SK-N-SH (cell line): ENCODE results near the gene PNPLA8. TPM values are rescaled to one million over a fixed set of nuclear protein-coding genes. Genes with fewer than 3 reads are reported as not detected.

Experiments
- CTCF ChIA-PET: fragments of 300-600, 350-600 bp; formaldehyde crosslinking; extraction: SDS; loops from one replicate; lab custom pipeline; 2021; lab: Yijun Ruan, JAX
- POLR2A ChIA-PET: fragments of 350-600 bp; sonication (Branson Sonifier 250); formaldehyde crosslinking; extraction: SDS; loops from one replicate; lab custom pipeline; 2020; ENCODE audit warnings: antibody characterized with exemption, inconsistent platforms; lab: Yijun Ruan, JAX
- DNase-seq: peaks from one replicate; pipeline ENCODE4 v3.0.0; 2012
- H2AFZ ChIP-seq: fragments of 200-600 bp; sonication (generic); 2 replicates; pipeline ENCODE4 v1.8.1; 2016; ENCODE audit warnings: antibody characterized with exemption, mild to moderate bottlenecking, low read depth
- H3F3A ChIP-seq: fragments of 200-600 bp; sonication (generic); replicated peaks from 2 replicates; pipeline ENCODE3; 2016; ENCODE audit warnings: antibody characterized with exemption, mild to moderate bottlenecking; ENCODE audit not compliant: insufficient read depth
- H3K27ac ChIP-seq, 2 experiments: fragments of 200-500 bp in 1 of 2; fragments of 200-600 bp in 1 of 2; sonication (Bioruptor generic) in 1 of 2; sonication (generic), shearing (Covaris generic) in 1 of 2; 2 replicates each; pipeline versions ENCODE4 v1.5.1 to v1.6.1; 2014 to 2016; ENCODE audit warnings: low read depth in 2 of 2, inconsistent platforms in 1 of 2, low read length in 1 of 2, mild to moderate bottlenecking in 1 of 2, mixed read lengths in 1 of 2
- H3K27me3 ChIP-seq: fragments of 200-600 bp; sonication (generic), shearing (Covaris generic); 2 replicates; pipeline ENCODE4 v1.6.1; 2016; ENCODE audit warnings: mixed run types; ENCODE audit not compliant: insufficient read depth
- H3K36me3 ChIP-seq, 2 experiments: fragments of 200-500 bp in 1 of 2; fragments of 200-600 bp in 1 of 2; sonication (Bioruptor generic) in 1 of 2; sonication (generic) in 1 of 2; replicated peaks in 1 of 2; 2 replicates each; pipeline versions ENCODE3 to v1.5.1; 2014 to 2016; ENCODE audit warnings: low read length in 1 of 2, mild to moderate bottlenecking in 1 of 2; ENCODE audit not compliant: insufficient read depth in 2 of 2, control insufficient read depth in 1 of 2
- H3K4me1 ChIP-seq, 2 experiments: fragments of 200-500 bp in 1 of 2; fragments of 200-600 bp in 1 of 2; sonication (Bioruptor generic) in 1 of 2; sonication (generic), shearing (Covaris generic) in 1 of 2; 2 replicates each; pipeline versions ENCODE4 v1.5.1 to v1.6.1; 2014 to 2016; ENCODE audit warnings: low read depth in 1 of 2, low read length in 1 of 2, mixed run types in 1 of 2; ENCODE audit not compliant: insufficient read depth in 2 of 2, control insufficient read depth in 1 of 2
- H3K4me2 ChIP-seq: fragments of 200-600 bp; sonication (generic), shearing (Covaris generic); 2 replicates; pipeline ENCODE4 v1.6.1; 2017; ENCODE audit warnings: mixed run types
- H3K4me3 ChIP-seq, 2 experiments: fragments of 200-500 bp in 1 of 2; fragments of 200-600 bp in 1 of 2; sonication (Bioruptor generic) in 1 of 2; sonication (generic), shearing (Covaris generic) in 1 of 2; 2 replicates each; pipeline versions ENCODE4 v1.5.1 to v1.8.1; 2014 to 2016; ENCODE audit warnings: low read depth in 2 of 2, inconsistent platforms in 1 of 2, low read length in 1 of 2, mild to moderate bottlenecking in 1 of 2, mixed read lengths in 1 of 2, moderate library complexity in 1 of 2
- H3K79me2 ChIP-seq: fragments of 200-600 bp; sonication (generic); 2 replicates; pipeline ENCODE4 v1.8.1; 2017; ENCODE audit warnings: mild to moderate bottlenecking; ENCODE audit not compliant: insufficient read depth
- H3K9ac ChIP-seq: fragments of 200-600 bp; sonication (generic); 2 replicates; pipeline ENCODE4 v1.6.1; 2017; ENCODE audit warnings: mixed run types
- H3K9me2 ChIP-seq: fragments of 200-600 bp; sonication (generic); 2 replicates; pipeline ENCODE4 v1.6.1; 2017; ENCODE audit warnings: mixed run types
- H3K9me3 ChIP-seq: fragments of 200-600 bp; sonication (generic); 2 replicates; pipeline ENCODE4 v1.6.1; 2017; ENCODE audit warnings: mixed run types, mild to moderate bottlenecking, moderate library complexity
- H4K20me1 ChIP-seq: fragments of 200-600 bp; sonication (generic); 2 replicates; pipeline ENCODE4 v1.6.1; 2017; ENCODE audit warnings: mild to moderate bottlenecking, mixed run types; ENCODE audit not compliant: insufficient read depth
- CHD2 ChIP-seq: fragments of 150-350 bp; IDR thresholded peaks from 2 replicates; pipeline ENCODE4 v1.6.1; 2018; ENCODE audit warnings: low read length; ENCODE audit not compliant: partially characterized antibody
- ELF1 ChIP-seq: IDR thresholded peaks from 2 replicates; pipeline ENCODE4 v1.4.0; 2012
- EP300 ChIP-seq, 2 experiments: IDR thresholded peaks; 2 replicates each; pipeline versions ENCODE4 v1.4.0 to v1.6.1; 2012; ENCODE audit warnings: borderline replicate concordance in 1 of 2, low read depth in 1 of 2, low read length in 1 of 2
- EZH2phosphoT487 ChIP-seq: fragments of 200-600 bp; sonication (generic); IDR thresholded peaks from 2 replicates; pipeline ENCODE4 v1.6.1; 2017; ENCODE audit warnings: low read depth, mixed run types, mild to moderate bottlenecking, antibody characterized with exemption, moderate library complexity, borderline replicate concordance
- FOSL2 ChIP-seq: IDR thresholded peaks from 2 replicates; pipeline ENCODE4 v1.4.0; 2012; ENCODE audit warnings: low read depth, mild to moderate bottlenecking, moderate library complexity, borderline replicate concordance
- FOXJ3 ChIP-seq: sonication (generic); formaldehyde crosslinking; IDR thresholded peaks from 2 replicates; pipeline ENCODE4 v1.5.1; 2020; ENCODE audit warnings: mild to moderate bottlenecking, missing genetic modification reagents
- GABPA ChIP-seq: IDR thresholded peaks from 2 replicates; pipeline ENCODE4 v1.4.0; 2012; ENCODE audit warnings: low read depth, mild to moderate bottlenecking
- GATA2 ChIP-seq: sonication (generic); formaldehyde crosslinking; IDR thresholded peaks from 2 replicates; pipeline ENCODE4 v1.5.0; 2020; ENCODE audit warnings: mild to moderate bottlenecking, missing genetic modification reagents
- MEF2A ChIP-seq: IDR thresholded peaks from 2 replicates; pipeline ENCODE4 v1.4.0; 2012; ENCODE audit warnings: low read depth, borderline replicate concordance
- MXI1 ChIP-seq: IDR thresholded peaks from 2 replicates; pipeline ENCODE4 v1.6.1; 2012; ENCODE audit warnings: mild to moderate bottlenecking, low read depth, low read length, improper control_type of control experiment
- POLR2AphosphoS5 ChIP-seq: IDR thresholded peaks from 2 replicates; pipeline ENCODE4 v1.6.1; 2012; ENCODE audit warnings: low read depth, low read length
- RAD21 ChIP-seq: IDR thresholded peaks from 2 replicates; pipeline ENCODE4 v1.6.1; 2012; ENCODE audit warnings: mild to moderate bottlenecking, low read length
- RCOR1 ChIP-seq: fragments of 150-350 bp; IDR thresholded peaks from 2 replicates; pipeline ENCODE4 v1.6.1; 2017; ENCODE audit warnings: antibody characterized with exemption, low read length
- SIN3A ChIP-seq: IDR thresholded peaks from 2 replicates; pipeline ENCODE4 v1.6.1; 2012; ENCODE audit warnings: low read depth, mild to moderate bottlenecking, low read length, moderate library complexity, borderline replicate concordance
- TCF12 ChIP-seq: IDR thresholded peaks from 2 replicates; pipeline ENCODE4 v1.4.0; 2012
- WGBS: methylation state at CpG from one replicate; pipeline ENCODE4 v1.1.6; 2017; ENCODE audit warnings: low lambda C conversion rate; 5-methylcytosine and 5-hydroxymethylcytosine counted together
- polyA plus RNA-seq, 3 experiments: library from polyadenylated mRNA; depleted of rRNA; stranded (reverse); fragments of >200 nt; gene quantifications; 2 replicates each; pipeline ENCODE4 v1.2.3, GENCODE V29; 2012
- TF ChIP-seq, protein P1 (sequence below): fragments of 150-350 bp; IDR thresholded peaks from 2 replicates; pipeline ENCODE4 v1.6.1; 2016; ENCODE audit warnings: mild to moderate bottlenecking, low read depth, low read length
- TF ChIP-seq, protein P2 (sequence below): IDR thresholded peaks from 2 replicates; pipeline ENCODE4 v1.4.0; 2012; ENCODE audit warnings: low read depth, borderline replicate concordance
- TF ChIP-seq, protein P3 (sequence below): IDR thresholded peaks from 2 replicates; pipeline ENCODE4 v1.4.0; 2012; ENCODE audit warnings: low read depth, borderline replicate concordance
- TF ChIP-seq, protein P4 (sequence below): IDR thresholded peaks from 2 replicates; pipeline ENCODE4 v1.6.1; 2012; ENCODE audit warnings: mild to moderate bottlenecking, low read depth, low read length, moderate library complexity
- TF ChIP-seq, protein P5 (sequence below): fragments of 150-350 bp; IDR thresholded peaks from 2 replicates; pipeline ENCODE4 v1.6.1; 2017; ENCODE audit warnings: antibody characterized with exemption, low read length, low read depth, borderline replicate concordance
- TF ChIP-seq, protein P6 (sequence below): IDR thresholded peaks from 2 replicates; pipeline ENCODE4 v1.4.0; 2012; ENCODE audit warnings: low read depth

Gene PNPLA8
- polyA plus RNA-seq, 1 of the 3 experiments (the other 2 are of a cell fraction): 7.2 TPM

DNA sequence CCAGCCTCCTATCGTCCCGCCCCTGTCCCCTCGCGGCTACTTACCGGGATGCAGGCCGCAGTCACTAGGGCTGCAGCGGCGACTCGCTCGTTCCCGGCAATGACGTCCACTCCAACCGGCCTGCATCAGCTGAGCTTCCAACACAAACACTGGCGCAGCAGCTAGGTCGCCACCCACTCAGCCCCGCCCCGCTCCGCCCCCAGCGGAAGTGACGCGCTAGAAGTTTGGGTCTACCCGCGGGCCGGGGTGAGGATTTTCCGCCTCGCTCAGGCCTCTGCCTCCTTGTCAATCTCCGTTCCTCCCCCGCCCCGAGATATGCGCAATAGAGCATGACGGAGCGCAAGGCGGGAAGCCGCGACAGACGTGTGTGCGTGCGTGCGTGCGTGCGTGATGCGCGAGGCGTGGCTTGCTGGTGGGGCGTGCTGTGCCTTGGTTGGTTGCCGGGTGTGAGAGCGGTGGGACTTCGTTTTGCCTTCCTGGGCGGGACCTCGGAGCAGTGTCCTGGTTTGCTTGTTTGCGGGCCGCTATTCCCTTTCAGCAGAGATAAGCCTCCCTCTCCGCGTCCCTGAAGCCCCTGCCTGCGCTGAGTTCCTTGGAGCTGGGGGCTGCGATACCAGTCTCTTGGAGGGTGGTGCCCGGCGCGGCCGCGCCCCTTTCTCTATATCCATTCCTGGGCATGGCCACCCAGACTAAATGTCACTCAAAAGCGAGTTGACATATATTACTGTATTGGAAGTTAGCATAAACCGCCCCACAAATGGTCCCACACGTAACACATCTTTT is at the start of gene PNPLA8 (continued):
- TF ChIP-seq, protein P1, sequence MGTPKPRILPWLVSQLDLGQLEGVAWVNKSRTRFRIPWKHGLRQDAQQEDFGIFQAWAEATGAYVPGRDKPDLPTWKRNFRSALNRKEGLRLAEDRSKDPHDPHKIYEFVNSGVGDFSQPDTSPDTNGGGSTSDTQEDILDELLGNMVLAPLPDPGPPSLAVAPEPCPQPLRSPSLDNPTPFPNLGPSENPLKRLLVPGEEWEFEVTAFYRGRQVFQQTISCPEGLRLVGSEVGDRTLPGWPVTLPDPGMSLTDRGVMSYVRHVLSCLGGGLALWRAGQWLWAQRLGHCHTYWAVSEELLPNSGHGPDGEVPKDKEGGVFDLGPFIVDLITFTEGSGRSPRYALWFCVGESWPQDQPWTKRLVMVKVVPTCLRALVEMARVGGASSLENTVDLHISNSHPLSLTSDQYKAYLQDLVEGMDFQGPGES: peak; percentile 24; the same call in 1 of the 2 replicates
- TF ChIP-seq MEF2A: no peak
- TF ChIP-seq MXI1: peak; percentile 86
- TF ChIP-seq RAD21: 0 out of 2 replicates have a peak, but pooled peaks have one; percentile 13
- TF ChIP-seq, protein P2, sequence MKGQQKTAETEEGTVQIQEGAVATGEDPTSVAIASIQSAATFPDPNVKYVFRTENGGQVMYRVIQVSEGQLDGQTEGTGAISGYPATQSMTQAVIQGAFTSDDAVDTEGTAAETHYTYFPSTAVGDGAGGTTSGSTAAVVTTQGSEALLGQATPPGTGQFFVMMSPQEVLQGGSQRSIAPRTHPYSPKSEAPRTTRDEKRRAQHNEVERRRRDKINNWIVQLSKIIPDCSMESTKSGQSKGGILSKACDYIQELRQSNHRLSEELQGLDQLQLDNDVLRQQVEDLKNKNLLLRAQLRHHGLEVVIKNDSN: peak; percentile 47; the same call in 1 of the 2 replicates
- TF ChIP-seq GABPA: peak; percentile 85
- TF ChIP-seq TCF12: no peak
- TF ChIP-seq POLR2AphosphoS5: peak; percentile 74
- peak; percentile 66 for TF ChIP-seq ELF1
- peak; percentile 11; the same call in 1 of the 2 replicates for TF ChIP-seq RCOR1
- peak in 1 of 2 experiments; percentile 31; a peak in 1 of 4 replicates for TF ChIP-seq EP300 (IDR thresholded peaks at IDR 0.05; ENCODE audit: borderline replicate concordance in 1 of 2, low read depth in 1 of 2, low read length in 1 of 2)
- TF ChIP-seq FOXJ3 (CRISPR knock-in tag): no peak
- TF ChIP-seq SIN3A: peak; percentile 95
- no peak for TF ChIP-seq EZH2phosphoT487

DNA sequence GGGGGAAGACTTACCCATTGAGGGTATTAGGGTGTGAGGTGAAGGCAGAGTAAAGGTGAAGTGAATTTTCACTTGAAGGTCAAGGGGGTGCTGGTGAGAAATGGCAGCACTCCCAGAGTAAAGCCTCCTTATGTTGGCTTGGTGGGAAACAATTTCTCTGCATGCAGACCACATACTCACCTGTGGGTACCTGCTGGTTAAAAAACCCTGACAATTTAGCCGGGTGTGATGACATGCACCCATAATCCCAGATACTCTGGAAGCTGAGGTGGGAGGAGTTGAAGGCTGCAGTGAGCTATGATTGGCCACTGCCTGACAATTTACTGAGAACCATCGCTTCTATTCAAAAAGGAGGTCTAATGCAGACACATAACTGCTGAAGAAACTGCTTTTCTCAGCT is 49.2 kb upstream of the PNPLA8 start:
- WGBS: 100% methylated on average over 2 of the region's 2 CpGs
- H3K9ac ChIP-seq: no peak overlapping the region
- H3K9me3 ChIP-seq: no peaks in the 10 kb centered on the region
- H2AFZ ChIP-seq: no peak overlapping the region
- ChIA-PET POLR2A (no interaction called here), CTCF (interaction anchor here (1.4 to 3.4 kb wide), 2 partner anchors 17 to 78 kb away, joined by 3 to 15 read pairs; no protein-coding TSS in a partner anchor)
- no peak overlapping the region for H3K4me2 ChIP-seq
- peaks cover 8% of the 10 kb centered on the region for H3F3A ChIP-seq
- H3K27me3 ChIP-seq: no peaks in the 10 kb centered on the region
- H3K36me3 ChIP-seq: peaks cover 29 to 50% of the 10 kb centered on the region in 2 experiments
- no peak overlapping the region for H3K27ac ChIP-seq
- H4K20me1 ChIP-seq: no peaks in the 10 kb centered on the region
- no peak overlapping the region for H3K4me3 ChIP-seq
- peaks cover 10 to 18% of the 10 kb centered on the region in 2 experiments; a peak in 3 of 4 replicates for H3K4me1 ChIP-seq
- peaks cover 20% of the 10 kb centered on the region for H3K79me2 ChIP-seq
- H3K9me2 ChIP-seq: no peaks in the 10 kb centered on the region
- DNase-seq: no peak
- no peak for TF ChIP-seq FOSL2
- TF ChIP-seq, protein P3, sequence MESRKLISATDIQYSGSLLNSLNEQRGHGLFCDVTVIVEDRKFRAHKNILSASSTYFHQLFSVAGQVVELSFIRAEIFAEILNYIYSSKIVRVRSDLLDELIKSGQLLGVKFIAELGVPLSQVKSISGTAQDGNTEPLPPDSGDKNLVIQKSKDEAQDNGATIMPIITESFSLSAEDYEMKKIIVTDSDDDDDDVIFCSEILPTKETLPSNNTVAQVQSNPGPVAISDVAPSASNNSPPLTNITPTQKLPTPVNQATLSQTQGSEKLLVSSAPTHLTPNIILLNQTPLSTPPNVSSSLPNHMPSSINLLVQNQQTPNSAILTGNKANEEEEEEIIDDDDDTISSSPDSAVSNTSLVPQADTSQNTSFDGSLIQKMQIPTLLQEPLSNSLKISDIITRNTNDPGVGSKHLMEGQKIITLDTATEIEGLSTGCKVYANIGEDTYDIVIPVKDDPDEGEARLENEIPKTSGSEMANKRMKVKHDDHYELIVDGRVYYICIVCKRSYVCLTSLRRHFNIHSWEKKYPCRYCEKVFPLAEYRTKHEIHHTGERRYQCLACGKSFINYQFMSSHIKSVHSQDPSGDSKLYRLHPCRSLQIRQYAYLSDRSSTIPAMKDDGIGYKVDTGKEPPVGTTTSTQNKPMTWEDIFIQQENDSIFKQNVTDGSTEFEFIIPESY: no peak
- TF ChIP-seq GATA2 (CRISPR knock-in tag): no peak
- TF ChIP-seq, protein P4, sequence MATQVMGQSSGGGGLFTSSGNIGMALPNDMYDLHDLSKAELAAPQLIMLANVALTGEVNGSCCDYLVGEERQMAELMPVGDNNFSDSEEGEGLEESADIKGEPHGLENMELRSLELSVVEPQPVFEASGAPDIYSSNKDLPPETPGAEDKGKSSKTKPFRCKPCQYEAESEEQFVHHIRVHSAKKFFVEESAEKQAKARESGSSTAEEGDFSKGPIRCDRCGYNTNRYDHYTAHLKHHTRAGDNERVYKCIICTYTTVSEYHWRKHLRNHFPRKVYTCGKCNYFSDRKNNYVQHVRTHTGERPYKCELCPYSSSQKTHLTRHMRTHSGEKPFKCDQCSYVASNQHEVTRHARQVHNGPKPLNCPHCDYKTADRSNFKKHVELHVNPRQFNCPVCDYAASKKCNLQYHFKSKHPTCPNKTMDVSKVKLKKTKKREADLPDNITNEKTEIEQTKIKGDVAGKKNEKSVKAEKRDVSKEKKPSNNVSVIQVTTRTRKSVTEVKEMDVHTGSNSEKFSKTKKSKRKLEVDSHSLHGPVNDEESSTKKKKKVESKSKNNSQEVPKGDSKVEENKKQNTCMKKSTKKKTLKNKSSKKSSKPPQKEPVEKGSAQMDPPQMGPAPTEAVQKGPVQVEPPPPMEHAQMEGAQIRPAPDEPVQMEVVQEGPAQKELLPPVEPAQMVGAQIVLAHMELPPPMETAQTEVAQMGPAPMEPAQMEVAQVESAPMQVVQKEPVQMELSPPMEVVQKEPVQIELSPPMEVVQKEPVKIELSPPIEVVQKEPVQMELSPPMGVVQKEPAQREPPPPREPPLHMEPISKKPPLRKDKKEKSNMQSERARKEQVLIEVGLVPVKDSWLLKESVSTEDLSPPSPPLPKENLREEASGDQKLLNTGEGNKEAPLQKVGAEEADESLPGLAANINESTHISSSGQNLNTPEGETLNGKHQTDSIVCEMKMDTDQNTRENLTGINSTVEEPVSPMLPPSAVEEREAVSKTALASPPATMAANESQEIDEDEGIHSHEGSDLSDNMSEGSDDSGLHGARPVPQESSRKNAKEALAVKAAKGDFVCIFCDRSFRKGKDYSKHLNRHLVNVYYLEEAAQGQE: no peak
- TF ChIP-seq, protein P5, sequence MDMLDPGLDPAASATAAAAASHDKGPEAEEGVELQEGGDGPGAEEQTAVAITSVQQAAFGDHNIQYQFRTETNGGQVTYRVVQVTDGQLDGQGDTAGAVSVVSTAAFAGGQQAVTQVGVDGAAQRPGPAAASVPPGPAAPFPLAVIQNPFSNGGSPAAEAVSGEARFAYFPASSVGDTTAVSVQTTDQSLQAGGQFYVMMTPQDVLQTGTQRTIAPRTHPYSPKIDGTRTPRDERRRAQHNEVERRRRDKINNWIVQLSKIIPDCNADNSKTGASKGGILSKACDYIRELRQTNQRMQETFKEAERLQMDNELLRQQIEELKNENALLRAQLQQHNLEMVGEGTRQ: no peak
- no peak for TF ChIP-seq MEF2A
- TF ChIP-seq, protein P6, sequence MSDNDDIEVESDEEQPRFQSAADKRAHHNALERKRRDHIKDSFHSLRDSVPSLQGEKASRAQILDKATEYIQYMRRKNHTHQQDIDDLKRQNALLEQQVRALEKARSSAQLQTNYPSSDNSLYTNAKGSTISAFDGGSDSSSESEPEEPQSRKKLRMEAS: no peak
- TF ChIP-seq CHD2: no peak
- no peak for TF ChIP-seq ELF1
